Prostate gland (tissue), 2 donors: Measurements from ENCODE around the gene EDRF1.

ENCODE experiments used
- POLR2AphosphoS5 ChIP-seq: sonication (generic); formaldehyde crosslinking; IDR thresholded peaks from one replicate; pipeline ENCODE4 v1.6.1; 2017; ENCODE audit warnings: antibody characterized with exemption
- TF ChIP-seq, protein P1 (sequence below), 4 experiments: fragments of 200-600 bp in 2 of 4; fragments of 450-650 bp in 2 of 4; sonication (generic) in 2 of 4; IDR thresholded peaks; 1 replicate in 3 of 4; 2 replicates in 1 of 4; pipeline ENCODE4 v1.5.1; 2016 to 2019; ENCODE audit warnings: antibody characterized with exemption in 4 of 4, mild to moderate bottlenecking in 2 of 4, moderate library complexity in 2 of 4

DNA sequence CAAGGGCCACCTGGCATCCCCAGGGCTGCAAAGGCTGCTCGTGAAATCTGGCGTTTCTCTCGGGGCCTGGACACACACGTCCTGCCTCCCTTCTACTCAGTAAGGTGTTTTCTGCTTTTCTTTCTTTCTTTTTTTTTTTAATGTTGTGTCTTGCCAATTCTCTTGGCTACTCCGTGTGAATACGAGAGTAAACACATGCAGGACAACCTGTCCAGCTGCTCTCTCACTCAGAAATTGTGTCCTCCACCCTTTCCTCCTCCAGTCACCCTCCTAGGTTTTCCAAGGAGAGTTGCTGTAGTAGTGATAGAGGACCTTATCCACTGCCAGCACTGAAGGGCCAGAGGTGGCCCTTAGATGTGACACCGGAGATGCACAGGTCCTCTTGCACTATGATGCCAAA lies 35.7 kb upstream of the EDRF1 start:
- TF ChIP-seq, protein P1, sequence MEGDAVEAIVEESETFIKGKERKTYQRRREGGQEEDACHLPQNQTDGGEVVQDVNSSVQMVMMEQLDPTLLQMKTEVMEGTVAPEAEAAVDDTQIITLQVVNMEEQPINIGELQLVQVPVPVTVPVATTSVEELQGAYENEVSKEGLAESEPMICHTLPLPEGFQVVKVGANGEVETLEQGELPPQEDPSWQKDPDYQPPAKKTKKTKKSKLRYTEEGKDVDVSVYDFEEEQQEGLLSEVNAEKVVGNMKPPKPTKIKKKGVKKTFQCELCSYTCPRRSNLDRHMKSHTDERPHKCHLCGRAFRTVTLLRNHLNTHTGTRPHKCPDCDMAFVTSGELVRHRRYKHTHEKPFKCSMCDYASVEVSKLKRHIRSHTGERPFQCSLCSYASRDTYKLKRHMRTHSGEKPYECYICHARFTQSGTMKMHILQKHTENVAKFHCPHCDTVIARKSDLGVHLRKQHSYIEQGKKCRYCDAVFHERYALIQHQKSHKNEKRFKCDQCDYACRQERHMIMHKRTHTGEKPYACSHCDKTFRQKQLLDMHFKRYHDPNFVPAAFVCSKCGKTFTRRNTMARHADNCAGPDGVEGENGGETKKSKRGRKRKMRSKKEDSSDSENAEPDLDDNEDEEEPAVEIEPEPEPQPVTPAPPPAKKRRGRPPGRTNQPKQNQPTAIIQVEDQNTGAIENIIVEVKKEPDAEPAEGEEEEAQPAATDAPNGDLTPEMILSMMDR (IDR thresholded peaks at IDR 0.05): no peak
- TF ChIP-seq POLR2AphosphoS5: peak; percentile 73
